ENCODE measurements around the gene LAMA2.

The LAMA2 gene

DNA sequence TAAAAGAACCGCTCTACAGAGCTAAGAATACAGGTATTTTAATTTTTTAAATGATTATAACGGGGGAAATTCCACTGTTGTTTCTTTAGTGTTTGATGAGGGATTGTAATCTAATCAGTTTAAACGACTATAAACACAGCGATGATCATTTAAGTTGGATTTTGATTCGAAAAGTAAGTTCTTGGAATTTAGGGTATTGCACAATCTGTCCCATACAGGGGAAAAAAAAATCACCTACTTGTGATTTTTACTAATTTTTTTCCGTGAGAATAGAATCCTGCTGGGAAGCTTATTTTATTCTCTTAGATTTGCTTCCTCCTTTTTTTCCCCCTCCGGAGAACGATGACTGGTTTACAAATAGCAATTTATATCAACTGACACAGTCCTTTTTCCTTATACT is 108.0 kb downstream of the LAMA2 start:
- no peak for TF ChIP-seq EZH2phosphoT487 (IDR thresholded peaks at IDR 0.05; ENCODE audit: borderline replicate concordance)
- TF ChIP-seq, protein P1, sequence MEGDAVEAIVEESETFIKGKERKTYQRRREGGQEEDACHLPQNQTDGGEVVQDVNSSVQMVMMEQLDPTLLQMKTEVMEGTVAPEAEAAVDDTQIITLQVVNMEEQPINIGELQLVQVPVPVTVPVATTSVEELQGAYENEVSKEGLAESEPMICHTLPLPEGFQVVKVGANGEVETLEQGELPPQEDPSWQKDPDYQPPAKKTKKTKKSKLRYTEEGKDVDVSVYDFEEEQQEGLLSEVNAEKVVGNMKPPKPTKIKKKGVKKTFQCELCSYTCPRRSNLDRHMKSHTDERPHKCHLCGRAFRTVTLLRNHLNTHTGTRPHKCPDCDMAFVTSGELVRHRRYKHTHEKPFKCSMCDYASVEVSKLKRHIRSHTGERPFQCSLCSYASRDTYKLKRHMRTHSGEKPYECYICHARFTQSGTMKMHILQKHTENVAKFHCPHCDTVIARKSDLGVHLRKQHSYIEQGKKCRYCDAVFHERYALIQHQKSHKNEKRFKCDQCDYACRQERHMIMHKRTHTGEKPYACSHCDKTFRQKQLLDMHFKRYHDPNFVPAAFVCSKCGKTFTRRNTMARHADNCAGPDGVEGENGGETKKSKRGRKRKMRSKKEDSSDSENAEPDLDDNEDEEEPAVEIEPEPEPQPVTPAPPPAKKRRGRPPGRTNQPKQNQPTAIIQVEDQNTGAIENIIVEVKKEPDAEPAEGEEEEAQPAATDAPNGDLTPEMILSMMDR (conservative IDR thresholded peaks at IDR 0.05; ENCODE audit: low read length), result no peak
- H4K20me1 ChIP-seq (ENCODE audit: insufficient read depth, low read length, poor library complexity, severe bottlenecking), result no peaks in the 10 kb centered on the region
- no peak overlapping the region for H3K4me3 ChIP-seq (ENCODE audit: low read length, poor library complexity, severe bottlenecking)

DNA sequence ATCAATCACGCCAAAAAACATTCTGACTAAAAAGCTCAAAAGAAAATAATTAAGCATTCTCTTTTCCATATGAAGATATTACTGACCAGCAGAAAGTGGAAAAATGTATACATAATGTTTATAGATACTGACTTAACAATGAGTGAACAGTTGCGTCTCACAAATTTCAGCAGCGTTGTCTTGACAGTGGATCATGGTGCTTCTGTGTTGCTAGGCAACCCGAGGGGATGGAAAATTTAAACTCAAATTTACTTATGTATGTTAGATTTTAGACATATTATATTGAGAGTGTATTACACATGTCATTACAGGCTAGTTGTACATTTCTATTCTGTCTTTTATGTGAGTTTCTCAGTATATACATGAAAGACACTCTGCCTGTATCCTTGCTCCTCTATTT is 110.2 kb downstream of the LAMA2 start:
- no peak overlapping the region for H2AFZ ChIP-seq (ENCODE audit: low read length)
- H3K4me3 ChIP-seq (ENCODE audit: low read length, poor library complexity, severe bottlenecking), result no peak overlapping the region
- H3K36me3 ChIP-seq (ENCODE audit: insufficient read depth, low read length), result no peaks in the 10 kb centered on the region
- H3K79me2 ChIP-seq (ENCODE audit: insufficient read depth, low read length), result no peaks in the 10 kb centered on the region
- TF ChIP-seq EZH2phosphoT487 (IDR thresholded peaks at IDR 0.05; ENCODE audit: borderline replicate concordance), result no peak
- TF ChIP-seq, protein P1 (conservative IDR thresholded peaks at IDR 0.05; ENCODE audit: low read length), result no peak
- H3K9me2 ChIP-seq (replicated peaks; ENCODE audit: low read depth, low read length), result no peaks in the 10 kb centered on the region
- no peak overlapping the region for H3K4me2 ChIP-seq (ENCODE audit: low read depth, low read length, poor library complexity, severe bottlenecking)
- H3K27me3 ChIP-seq (ENCODE audit: insufficient read depth, low read length, poor library complexity, severe bottlenecking), result no peaks in the 10 kb centered on the region
- H3K9me3 ChIP-seq (ENCODE audit: insufficient read depth, low read depth, low read length), result no peaks in the 10 kb centered on the region
- no peak overlapping the region for H3K9ac ChIP-seq (ENCODE audit: low read depth, low read length, poor library complexity, severe bottlenecking)
- no peaks in the 10 kb centered on the region for H3F3A ChIP-seq (ENCODE audit: low read depth)
- H4K20me1 ChIP-seq (ENCODE audit: insufficient read depth, low read length, poor library complexity, severe bottlenecking), result no peaks in the 10 kb centered on the region
- H3K4me1 ChIP-seq (ENCODE audit: insufficient read depth, low read length, poor library complexity, severe bottlenecking), result no peaks in the 10 kb centered on the region

More for the DNA sequence above, 108.0 kb downstream of the LAMA2 start:
- Histone ChIP-seq H3K9ac (ENCODE audit: low read depth, low read length, poor library complexity, severe bottlenecking) (no peak overlapping the region), H3K9me3 (ENCODE audit: insufficient read depth, low read depth, low read length) (no peaks in the 10 kb centered on the region), H3K4me2 (ENCODE audit: low read depth, low read length, poor library complexity, severe bottlenecking) (no peak overlapping the region), H3K4me1 (ENCODE audit: insufficient read depth, low read length, poor library complexity, severe bottlenecking) (no peaks in the 10 kb centered on the region), H2AFZ (ENCODE audit: low read length) (no peak overlapping the region), H3K79me2 (ENCODE audit: insufficient read depth, low read length) (no peaks in the 10 kb centered on the region), H3K9me2 (replicated peaks; ENCODE audit: low read depth, low read length) (no peaks in the 10 kb centered on the region), H3K36me3 (ENCODE audit: insufficient read depth, low read length) (no peaks in the 10 kb centered on the region), H3K27me3 (ENCODE audit: insufficient read depth, low read length, poor library complexity, severe bottlenecking) (no peaks in the 10 kb centered on the region), H3F3A (ENCODE audit: low read depth) (no peaks in the 10 kb centered on the region)

DNA sequence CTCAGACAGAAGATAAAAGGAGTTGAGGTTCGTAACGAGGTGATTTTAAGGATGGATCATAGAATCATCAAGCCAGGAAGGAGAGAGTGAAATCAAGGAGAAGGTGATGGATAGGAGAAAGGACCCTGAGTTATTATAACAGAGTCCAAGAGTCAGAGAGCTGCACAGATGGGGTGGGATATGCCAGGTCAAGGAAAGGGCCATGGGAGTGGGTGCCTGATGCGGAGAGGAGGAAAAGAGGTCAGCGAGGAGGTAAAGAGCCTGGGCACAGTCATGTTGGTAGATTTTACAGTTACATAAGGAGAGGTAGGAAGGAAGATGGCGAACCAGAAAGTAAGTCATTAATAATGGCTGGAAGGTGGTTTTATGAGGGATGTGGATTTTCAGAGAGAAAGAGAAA is 114.9 kb downstream of the LAMA2 start:
- Histone ChIP-seq H3K27me3 (ENCODE audit: insufficient read depth, low read length, poor library complexity, severe bottlenecking) (no peaks in the 10 kb centered on the region), H3K9me2 (replicated peaks; ENCODE audit: low read depth, low read length) (no peaks in the 10 kb centered on the region), H3K4me3 (ENCODE audit: low read length, poor library complexity, severe bottlenecking) (no peak overlapping the region), H2AFZ (ENCODE audit: low read length) (no peak overlapping the region), H3K36me3 (ENCODE audit: insufficient read depth, low read length) (no peaks in the 10 kb centered on the region), H3K79me2 (ENCODE audit: insufficient read depth, low read length) (no peaks in the 10 kb centered on the region), H3K4me1 (ENCODE audit: insufficient read depth, low read length, poor library complexity, severe bottlenecking) (no peaks in the 10 kb centered on the region), H3K4me2 (ENCODE audit: low read depth, low read length, poor library complexity, severe bottlenecking) (no peak overlapping the region), H3K9ac (ENCODE audit: low read depth, low read length, poor library complexity, severe bottlenecking) (no peak overlapping the region), H3F3A (ENCODE audit: low read depth) (no peaks in the 10 kb centered on the region), H4K20me1 (ENCODE audit: insufficient read depth, low read length, poor library complexity, severe bottlenecking) (no peaks in the 10 kb centered on the region), H3K9me3 (ENCODE audit: insufficient read depth, low read depth, low read length) (no peaks in the 10 kb centered on the region)
- TF ChIP-seq, protein P1 (conservative IDR thresholded peaks at IDR 0.05; ENCODE audit: low read length), result no peak
